HG03565 (cell line): ENCODE measurements around the gene TMEM86A.

ENCODE experiments used
- ATAC-seq: cut with Tn5 transposase; IDR thresholded peaks from one replicate; pipeline ENCODE4 v1.9.1; 2021; ENCODE audit warnings: mild to moderate bottlenecking, moderate library complexity; ENCODE audit not compliant: unreplicated experiment

TMEM86A gene

DNA sequence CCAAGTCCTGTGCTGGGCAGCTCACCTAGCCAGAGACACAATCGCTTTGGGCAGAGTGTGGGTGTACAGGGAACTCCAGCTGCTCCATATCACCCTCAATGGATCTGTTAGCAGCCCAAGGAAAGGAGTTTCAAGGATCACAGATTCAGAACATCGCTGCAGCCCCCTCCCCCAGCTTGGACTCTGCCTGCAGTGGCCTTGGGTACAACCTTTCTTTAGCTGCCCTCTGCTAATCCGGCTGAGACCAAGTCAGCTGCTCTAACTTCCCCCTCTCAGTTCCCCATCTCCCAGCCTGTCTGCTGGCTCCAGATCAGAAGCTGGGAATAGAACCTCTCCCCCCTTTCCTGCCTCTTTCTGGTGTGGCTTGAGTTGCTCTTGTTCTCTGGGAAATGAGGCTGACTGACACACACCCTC is 1.3 kb downstream of the TMEM86A start:
- ATAC-seq, result no peak

DNA sequence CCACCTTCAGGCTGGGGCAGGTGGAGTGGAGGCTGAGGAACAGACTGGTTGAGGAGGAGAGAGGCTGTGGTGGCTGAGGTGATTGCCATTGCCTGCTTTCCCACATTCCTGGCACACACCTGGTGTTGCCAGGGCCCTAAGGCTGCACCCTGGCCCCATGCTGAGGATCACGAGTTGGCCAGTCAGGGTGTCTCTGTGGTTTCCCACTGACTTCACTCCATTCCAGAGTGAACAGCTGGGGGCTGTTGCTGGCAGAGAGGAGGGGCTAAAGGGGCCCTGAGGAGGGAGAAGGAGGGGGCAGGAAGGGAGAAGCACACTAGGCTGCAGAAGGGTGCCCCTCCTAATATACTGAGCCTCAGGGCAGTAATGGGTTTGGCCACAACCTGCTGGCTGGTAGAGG is 1.8 kb downstream of the TMEM86A start:
- ATAC-seq, result no peak

DNA sequence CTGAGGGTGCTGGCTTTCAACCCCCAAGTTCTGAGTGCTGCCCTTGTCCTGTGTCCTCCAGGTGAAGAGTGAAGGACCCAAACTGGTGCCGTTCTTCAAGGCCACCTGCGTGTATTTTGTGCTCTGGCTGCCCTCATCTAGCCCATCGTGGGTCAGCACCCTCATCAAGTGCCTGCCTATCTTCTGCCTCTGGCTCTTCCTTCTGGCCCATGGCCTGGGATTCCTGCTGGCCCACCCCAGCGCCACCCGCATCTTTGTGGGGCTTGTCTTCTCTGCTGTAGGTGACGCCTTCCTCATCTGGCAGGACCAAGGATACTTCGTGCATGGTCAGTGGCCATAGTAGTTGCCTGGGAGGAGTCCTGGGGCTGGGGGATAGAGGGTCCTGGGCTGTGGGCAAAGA is 2.3 kb downstream of the TMEM86A start:
- no peak for ATAC-seq

DNA sequence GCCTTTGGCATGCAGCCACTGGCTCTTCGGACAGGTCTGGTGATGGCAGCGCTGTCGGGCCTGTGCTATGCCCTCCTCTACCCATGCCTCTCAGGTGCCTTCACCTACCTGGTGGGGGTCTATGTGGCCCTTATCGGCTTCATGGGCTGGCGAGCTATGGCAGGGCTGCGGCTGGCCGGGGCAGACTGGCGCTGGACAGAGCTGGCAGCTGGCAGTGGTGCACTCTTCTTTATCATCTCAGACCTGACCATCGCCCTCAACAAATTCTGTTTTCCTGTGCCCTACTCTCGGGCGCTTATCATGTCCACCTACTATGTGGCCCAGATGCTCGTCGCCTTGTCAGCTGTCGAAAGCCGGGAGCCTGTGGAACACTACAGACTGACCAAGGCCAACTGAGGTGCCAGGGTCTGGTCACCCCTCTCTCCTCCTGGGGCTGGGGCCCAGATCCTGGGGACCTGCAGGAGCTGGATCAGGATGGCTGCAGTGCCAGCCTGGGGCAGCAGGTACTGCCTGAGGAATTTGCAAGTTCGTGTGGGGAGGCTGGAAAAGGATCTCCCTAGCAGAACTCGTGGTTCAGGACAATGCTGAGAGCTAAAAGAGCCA is 3.1 kb downstream of the TMEM86A start:
- no peak for ATAC-seq

DNA sequence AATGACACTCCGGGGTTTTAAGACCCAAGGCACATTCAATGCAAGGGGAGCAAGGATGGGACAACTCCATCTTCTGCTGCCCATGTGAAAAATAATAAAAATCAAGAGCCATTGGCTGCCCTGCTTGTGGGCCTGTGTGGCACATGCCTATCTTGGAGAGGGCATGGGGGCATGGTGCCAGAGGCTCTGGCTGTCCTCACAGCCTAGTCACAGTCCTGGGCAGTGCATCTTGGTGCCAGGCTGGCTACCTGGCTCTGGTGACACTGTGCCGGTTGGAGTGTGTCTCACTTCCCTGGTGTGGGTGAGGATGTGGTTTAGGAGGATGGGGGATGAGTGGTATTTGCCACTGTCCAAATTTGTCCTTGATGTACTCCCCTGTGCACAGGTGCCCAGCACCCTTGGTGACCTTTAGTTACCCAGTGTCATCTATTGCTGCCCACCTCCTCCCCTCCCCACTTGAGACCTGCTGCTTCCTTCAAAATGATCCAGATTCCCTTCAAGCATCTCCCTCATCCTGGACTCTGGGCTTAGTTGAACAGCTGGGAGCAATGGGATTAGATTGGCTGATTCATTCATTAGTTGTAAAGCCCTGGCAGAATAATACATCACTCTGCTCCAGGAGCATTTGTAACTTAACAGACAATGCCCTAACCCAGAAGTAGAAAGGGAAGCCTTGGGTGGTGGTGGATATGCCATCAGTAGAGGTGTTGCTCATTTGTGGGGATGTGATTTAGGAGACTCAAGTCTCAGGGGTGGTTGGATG is 4.6 kb downstream of the TMEM86A start:
- no peak for ATAC-seq

DNA sequence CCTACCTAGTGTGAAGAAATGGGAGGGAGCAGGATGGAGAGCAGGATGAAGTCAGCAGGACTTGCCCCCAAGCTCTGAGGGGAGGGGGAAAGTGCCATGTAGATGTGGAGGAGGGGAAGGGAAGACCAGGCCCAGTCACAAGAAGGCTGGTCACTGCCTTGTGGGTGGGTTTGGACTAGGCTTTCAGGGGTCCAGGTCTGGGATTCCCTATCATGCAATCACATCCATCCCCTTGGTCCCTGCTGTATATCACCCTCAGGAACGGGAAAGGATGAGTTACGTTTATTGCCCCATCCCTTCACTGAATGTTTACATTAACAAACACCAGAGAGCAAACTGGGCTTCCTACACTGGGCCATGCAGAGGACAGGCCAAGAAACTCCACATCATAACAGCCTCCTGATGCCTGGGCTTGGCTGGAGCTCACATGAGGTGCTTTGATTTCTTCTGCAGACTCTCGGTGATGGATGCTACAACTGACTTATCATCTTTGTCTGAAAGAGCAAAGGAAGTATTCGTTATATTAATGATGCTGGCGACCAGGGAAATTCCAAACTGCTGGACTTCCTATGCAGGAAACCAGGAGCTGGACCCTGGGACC is 5.6 kb downstream of the TMEM86A start:
- no peak for ATAC-seq

DNA sequence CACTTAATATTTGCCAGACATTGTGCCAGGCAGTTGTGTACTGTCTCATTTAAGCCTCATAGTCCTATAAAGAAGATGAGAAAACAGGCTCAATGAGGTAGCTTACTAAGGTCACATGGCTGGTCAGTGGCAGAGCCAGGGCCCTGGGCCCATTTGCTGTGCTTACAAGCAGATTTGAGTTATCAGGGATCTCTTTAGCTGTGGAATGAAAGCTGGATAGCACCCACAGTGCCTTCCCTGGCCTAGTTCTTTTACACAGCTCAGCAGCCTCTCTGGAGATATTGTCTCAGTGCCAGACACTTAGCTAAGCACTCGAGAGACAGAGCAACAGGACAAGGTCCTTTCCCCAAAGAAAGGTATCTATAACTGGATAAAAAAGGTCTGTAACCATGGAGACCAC is 6.1 kb downstream of the TMEM86A start:
- no peak for ATAC-seq

DNA sequence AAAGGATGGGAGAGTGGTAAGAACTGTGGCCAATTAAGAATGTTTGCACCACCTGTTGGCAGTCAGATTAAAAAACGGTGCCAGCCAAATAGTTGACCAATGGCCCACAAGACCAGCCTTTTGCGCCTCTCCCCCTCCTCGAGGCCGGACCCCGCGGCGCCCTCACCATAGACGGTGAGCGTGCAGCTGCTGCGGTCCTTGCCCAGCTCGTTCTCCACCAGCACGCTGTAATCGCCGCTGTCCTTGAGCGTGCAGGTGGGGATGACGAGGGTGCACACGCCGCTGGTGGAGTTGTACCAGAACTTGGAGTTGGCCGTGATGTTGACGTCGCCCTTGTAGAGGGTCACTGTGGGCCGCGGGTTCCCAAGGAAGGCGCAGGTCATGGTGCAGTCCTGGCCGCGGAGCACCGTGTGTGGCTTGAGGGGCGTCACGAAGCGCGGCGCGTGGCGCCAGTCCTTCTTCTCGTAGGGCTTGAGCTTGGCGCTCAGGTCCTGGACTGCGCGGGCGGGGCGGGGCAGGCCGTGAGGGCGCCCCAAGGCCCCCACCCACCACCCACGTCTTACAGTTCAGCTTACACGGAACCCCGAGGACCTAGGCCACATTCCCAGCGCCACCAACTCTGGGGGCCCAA is 7.2 kb downstream of the TMEM86A start:
- ATAC-seq, result no peak

DNA sequence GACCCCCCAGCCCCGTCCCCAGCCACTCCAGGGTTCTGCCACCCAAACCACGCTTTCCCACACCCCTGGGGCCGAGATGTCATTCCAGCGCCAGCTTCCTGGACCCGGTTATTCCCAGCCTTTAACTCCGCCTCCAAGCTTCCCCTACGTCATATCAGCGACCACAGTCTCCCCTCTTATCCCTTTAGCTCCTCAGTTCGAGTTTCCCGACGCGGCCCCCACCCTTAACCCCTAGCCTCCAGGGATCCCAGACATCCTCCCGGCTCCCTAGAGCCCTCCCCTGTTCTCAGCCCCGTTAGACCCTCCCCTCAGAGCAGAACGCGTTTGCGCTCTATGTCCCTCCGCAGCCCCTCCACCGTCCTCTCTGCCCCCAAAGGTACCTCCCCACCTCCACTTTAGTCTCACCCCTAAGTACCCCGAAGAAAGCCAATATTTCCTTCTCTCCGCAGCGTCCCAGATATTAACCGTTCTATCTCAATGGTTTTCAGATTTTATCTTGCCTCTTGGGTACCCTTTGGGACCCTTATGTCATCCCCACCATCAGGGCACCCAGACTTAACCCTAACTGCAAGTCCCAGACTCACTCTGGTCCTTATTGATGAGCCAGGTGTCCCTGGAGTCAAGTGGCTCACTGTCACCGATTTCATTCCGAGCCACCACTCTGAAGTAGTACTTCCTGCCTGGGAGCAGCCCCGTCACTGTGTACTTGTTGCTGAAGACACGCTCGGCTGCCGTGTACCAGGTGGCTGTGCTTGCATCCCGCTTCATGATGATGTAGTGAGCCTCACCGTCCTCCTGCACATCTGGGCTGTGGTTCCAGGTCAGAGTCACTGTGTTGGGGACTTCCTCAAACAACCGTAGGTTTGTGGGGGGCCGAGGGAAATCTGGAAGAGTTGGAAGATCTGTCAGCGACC is 8.0 kb downstream of the TMEM86A start:
- no peak for ATAC-seq

DNA sequence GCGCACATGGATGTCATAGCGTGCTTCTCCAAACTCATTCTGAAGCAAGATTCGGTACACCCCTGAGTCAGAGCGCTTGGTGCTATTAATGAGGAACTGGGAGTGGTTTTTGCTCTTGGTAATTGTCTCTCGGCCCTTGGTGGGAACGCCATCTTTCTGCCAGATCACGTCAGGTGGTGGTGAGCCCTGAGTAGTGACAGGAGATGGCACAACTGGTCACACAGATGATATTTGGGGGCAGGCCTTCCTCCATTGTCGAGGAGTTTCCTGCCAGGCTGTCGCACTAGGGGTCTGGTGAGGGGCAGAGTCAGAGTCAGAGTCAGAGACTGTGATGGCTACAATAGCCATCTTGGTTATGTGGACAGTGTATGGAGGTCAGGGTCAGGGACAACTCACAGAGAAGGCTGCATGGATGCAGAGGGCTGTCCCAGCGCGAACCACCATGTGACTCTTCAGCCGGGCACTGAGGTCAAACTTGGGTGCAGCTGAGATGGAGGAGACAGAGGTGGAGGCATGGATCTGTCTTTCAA is 9.3 kb downstream of the TMEM86A start:
- ATAC-seq, result no peak

DNA sequence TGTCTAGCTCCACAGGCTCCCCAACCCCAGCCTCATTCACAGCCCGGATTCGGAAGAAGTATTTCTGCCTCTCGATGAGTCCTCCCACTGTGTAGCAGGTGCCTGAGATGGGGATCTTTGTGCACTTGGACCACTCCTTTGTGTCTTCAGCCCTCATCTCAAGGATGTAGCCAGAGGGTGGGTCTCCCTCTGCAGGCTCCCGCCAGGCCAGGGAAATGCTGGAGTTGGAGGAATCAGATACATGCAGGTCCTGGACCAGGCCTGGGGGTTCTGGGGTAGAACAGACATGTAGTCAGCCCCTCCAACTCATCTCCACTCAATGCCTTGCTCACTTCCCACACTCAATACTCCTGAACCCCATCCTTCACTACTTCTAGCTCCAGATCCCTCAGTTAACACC is 10.8 kb downstream of the TMEM86A start:
- no peak for ATAC-seq

DNA sequence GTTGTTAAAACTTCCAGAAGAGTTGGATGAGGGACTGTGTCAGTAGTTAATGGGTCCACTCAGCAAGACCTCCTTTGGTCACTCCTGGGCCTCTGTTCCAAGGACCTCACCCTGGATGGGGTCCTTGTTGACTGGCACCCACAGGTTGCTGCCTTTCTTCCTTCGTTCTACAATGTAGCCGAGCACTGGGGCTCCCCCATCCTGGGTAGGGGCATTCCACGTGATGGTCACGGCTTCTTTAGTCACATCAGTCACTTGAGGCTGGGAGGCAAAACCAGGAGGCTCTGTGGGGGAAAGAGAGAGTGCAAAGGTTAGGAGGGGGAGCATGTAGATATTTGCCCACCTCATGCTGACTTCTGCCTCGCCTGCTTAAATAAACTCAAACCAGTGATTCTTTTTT is 12.0 kb downstream of the TMEM86A start:
- no peak for ATAC-seq

DNA sequence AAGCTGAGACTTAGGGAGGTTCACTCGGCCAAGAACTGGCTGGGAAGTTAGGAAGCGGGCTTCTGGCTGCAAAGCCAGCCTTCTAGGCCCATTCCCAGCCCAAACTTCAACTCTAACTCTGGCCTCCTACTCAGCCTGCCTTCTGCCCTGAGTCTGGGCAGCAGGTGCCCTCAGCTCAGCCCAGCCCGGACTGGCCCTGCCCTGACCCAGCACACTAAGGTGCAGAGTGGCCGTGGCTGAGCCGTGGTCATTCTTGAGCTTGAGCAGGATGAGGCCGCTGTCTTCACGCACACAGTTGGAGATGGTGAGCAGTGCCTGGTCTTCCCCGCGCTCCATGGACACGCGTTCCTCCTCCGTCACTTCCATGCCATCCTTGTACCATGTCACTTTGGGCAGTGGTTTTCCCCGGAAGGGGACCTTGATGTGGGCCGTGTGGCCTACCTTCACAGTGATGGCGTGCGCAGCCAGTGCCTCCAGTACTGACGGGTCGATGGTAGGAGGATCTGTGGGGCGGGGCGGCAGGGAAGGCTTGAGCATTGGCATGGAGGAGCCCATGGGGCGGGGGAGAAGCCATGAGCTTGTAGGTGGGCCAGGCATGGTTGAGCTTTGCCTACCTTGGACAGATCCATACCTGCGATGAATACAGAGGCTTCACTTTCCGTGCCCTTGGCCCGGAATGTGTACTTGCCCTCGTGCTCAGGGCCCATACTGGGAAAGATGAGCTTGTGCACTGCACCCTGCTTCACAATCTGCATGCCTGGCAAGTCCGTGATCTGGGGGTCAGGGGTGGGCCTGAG is 15.3 kb downstream of the TMEM86A start:
- ATAC-seq, result no peak

DNA sequence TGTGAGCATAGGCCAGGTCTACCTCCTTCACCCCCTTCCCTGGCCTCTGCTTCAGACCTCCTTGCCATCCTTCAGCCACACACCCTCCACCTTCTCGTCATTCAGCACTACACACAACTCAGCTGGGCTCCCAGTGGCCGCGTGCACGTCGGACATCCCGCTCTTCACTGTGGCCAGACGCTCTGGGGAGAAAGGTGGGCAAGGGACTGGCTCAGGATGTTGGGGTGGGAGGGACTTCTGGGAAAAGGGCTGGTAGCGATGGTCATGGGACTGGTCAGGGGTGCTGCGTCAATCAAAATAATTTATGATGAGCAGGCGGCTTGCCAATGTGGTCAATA is 15.8 kb downstream of the TMEM86A start:
- ATAC-seq, result no peak

DNA sequence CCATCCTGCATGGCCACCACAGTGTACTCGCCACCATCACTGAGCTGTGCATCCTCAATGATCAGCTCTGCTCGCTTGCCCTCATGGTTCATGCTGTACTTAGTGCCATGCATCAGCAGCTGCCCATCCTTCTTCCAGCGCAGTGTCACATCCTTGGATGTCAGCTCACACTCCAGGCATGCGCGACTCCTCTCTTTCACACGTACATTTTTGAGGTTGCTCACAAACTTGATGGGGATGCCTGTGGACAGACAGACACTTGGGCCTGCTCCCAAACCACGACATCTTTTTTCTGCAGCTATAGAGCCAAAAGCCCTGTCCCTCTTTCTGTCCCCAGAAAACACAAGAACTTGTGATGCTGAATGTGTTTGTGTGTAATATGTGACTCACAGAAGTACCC is 16.9 kb downstream of the TMEM86A start:
- ATAC-seq, result no peak

DNA sequence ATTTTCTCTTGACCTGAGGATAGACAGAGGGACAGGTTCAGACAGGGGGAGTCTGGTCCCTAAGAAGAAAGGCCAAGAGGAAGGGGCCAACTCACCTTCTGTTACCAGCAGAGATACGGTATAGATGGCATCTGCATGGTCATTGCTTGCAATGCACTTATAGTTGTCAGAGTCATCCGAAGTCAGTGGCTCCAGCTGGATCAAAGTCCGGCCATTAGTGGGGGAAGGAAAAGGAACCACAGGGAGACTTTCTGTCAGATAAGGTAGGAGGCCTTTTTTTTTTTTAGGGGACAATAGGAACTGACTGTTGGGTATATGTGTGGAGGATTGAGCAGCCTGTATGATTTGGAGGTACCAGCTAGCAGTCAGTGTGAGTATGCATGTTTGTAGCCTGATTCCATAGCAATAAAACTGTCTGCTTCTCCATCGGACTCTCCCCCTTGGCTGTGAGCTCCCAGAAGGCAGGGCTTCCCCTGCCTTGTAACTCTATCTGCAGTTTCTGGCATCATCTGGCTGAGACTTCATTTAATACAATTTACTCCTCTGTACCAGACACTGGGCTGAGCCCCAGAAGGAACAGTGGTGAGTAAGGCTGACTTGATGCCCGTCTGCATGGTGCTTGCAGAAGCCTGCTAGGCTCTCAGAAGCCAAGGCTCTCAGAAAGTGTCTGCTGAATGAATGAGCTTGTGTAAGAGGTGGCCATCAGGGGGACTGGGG is 21.7 kb downstream of the TMEM86A start:
- no peak for ATAC-seq

DNA sequence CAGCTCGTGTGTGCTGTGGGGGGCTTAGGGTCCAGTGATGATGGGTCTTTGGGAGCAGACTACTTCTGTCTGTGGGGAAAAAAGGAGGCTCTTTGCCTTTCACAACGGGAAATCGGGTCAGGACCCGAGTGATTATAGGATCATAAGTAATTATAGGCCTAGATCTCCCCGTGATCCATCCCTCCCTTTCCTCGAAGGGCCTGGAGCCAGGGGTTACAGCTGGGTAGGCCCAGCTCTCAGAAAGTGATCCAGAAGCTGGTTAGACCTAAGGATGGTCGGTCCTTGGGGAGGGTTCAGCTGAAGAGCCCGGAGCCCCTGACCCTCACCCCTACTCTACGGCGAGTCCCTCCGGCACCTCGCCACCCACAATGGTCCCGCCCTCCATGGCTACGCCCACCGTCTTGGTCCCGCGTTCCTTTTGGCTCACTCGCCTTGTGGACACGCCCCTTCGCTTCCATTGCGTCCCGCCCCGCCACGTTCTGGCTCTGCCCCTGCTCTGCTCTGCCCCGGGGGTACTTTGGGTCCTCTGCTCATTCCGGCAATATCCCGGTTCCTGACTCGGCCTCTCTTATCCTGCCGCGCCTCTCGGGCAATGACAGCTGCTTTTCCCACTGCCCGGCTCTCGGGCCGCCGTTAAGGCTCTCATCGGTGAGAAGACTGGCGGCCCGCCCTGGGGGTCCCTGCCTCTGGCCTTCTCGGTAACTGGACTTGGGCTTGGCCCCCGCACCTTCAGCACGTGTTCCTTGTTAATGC is 22.4 kb downstream of the TMEM86A start:
- ATAC-seq, result peak; percentile 66

DNA sequence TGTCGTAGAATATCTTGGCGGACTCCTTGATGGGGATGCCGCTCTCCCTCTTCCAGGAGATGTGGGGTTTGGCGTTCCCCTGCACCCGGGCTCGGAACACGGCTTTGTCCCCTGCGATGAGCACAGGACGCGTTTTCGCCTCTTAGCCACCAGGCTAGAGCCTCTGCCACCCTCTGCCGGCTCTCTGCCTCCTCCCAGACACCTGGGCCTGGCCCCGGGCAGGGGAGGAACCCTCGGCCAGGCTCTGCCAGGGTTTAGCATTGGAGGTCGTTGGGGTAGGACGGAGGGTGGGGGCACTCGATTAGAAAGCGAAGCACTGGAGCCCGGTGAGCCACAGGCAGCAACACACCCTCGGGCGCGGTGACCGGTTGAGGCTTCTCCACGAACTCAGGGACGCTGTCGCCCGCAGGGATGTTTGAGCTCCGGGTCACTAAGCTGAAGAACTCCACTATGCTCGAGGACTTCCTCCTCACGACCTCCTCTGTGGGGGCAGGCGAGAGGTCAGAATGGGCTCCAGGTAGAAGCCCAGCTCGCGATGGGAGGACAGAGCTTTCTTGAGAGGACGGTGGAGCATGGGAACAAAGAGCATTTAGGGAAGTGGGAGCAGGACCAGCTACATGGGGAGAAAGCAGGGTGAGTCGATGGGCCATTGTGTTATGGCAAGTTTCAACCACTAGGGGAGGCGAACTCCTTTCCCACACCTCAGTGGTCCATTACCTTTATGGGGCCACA is 23.1 kb downstream of the TMEM86A start:
- ATAC-seq, result no peak
